ENCODE results near the gene ICE2.
A peak's percentile ranks its signal among the peaks of the same experiment; 100 is the strongest.

ICE2 gene, protein sequence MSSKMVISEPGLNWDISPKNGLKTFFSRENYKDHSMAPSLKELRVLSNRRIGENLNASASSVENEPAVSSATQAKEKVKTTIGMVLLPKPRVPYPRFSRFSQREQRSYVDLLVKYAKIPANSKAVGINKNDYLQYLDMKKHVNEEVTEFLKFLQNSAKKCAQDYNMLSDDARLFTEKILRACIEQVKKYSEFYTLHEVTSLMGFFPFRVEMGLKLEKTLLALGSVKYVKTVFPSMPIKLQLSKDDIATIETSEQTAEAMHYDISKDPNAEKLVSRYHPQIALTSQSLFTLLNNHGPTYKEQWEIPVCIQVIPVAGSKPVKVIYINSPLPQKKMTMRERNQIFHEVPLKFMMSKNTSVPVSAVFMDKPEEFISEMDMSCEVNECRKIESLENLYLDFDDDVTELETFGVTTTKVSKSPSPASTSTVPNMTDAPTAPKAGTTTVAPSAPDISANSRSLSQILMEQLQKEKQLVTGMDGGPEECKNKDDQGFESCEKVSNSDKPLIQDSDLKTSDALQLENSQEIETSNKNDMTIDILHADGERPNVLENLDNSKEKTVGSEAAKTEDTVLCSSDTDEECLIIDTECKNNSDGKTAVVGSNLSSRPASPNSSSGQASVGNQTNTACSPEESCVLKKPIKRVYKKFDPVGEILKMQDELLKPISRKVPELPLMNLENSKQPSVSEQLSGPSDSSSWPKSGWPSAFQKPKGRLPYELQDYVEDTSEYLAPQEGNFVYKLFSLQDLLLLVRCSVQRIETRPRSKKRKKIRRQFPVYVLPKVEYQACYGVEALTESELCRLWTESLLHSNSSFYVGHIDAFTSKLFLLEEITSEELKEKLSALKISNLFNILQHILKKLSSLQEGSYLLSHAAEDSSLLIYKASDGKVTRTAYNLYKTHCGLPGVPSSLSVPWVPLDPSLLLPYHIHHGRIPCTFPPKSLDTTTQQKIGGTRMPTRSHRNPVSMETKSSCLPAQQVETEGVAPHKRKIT

DNA sequence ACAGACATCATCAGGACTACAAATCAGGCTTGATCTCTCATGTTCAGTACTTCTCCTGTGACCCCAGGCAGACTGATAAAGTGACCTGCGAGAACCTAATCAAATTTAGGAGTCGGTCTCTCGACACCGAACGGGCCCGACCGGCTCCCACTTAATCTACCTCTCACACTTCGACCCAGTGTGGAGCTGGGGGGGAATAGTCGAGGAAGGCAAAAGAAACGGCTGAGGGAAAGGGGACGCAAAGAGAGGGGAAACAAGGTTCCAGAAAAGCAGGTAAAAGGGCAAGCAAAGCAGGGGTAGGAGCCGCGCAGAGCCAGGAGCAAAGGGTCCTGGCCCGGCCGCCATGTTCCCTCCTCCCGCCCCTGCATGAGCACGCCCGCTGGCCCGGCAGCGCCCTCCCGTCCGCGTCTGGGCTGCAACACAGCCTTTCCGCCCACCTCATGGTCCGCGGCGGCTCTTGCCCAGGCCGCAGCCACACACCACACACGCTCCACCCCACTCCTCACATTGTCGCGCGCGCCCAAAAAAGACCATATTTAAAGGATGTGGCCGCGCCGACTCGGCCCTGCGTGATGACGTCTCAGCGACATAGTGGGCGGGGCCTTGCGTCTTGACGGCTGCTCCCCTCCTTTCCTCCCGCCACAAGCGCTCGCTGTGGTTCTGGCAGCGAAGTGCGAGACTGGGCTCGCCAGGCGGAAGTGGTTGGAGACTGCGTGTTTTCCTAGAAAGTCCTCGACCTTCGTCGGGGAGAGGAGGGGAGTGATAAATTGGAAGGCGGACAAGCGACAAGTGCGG, at the start of gene ICE2:
TSS of gene ICE2 (minus strand) at position 577 of the 795 bp plus-strand sequence. CDS start 1,165 bp downstream, outside the sequence.
- peak; percentile 94 for DNase-seq (ENCODE audit: low spot score)

DNA sequence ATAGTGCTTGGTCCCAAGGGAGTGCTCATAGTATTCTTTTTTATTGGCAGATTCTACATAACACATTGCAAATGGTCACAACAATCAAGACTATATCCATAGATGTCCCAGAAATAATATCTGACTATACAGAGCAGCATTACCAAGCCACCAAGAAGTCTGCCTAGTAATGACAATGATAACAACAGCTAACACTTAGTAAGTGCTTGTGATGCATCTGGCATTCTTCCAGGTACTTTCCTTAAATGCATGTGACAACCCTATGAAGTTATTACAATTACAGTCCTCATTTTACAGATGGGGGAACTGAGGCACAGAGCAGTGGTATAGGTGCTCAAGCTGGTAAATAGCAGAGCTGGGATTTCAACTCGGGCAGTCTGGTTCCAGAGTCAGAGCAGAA, 49.6 kb upstream of the ICE2 start:
- DNase-seq (ENCODE audit: low spot score) = no peak

DNA sequence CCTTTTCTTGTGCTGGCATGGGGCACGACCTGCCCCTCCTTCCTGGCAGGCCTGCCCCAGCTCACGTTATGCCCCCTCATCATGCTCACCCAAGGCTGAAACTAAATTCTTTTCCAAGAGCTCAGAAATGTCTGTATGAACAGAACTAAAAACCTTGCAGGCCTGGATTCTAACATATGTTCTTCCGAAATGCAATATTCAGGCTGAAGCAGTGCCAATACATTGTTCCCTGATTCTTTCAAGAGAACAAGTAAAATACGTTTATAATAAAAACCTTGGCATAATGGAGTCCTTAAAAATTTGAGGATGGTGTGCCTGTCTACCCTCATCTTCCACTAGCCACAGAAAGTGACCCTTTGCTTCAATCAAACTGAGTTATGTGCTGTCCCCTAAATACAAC, 48.5 kb upstream of the ICE2 start:
- DNase-seq (ENCODE audit: low spot score) = no peak

DNA sequence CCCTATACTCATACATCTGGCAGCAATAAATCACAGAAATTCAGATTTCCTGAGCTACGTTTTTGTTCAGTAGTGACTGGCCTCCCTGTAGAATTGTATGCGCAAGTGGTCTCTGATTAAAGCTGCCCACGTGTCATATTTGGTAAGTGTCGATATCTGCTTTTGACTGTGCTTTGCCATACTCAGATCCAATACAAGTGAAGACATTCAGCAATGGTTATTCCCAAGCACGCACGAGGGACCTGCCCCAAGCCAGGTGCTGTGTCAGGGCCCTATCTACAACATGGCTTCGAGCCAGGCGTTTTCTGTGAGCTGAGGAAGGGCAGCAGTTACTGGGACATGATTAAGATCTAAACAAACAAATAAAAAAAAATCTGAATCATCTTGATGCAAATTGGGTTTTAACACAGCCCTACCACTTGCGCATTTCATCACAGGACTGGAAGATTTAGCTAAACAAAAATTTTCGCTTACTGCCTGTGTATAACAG, 47.2 kb upstream of the ICE2 start:
- no peak for DNase-seq (ENCODE audit: low spot score)

DNA sequence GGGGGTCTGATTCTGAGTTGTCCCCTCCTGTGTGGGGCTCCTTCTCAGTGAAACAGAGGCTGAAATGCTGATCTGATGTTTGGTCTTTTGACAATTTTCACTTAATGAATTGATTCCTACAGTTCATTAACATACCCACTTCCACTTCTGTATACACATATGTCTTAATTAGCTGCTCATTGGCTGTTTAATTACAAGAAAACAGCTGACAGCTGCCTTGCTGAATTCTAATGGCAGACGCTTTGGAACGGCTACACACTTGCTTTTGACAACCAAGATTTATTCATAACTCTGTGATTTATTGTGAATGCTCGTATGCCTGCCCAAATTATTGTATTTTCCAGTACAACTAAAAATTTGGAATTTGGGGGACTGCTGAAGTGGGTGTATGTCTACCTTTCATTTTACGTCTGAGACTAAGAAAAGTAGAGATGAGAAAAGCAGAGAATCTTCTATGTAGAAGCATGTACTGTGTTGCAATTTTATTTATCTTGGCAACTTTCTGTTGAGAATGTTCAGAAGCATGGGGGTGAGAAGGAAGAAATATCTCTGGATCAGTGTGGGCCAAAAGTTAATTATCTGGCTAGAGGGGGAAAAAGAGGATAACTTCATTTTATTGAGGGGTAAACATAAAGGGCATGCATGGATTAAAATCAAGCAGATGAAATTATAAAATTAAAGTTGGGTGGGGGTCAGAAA, 46.5 kb upstream of the ICE2 start:
- DNase-seq (ENCODE audit: low spot score) = no peak

DNA sequence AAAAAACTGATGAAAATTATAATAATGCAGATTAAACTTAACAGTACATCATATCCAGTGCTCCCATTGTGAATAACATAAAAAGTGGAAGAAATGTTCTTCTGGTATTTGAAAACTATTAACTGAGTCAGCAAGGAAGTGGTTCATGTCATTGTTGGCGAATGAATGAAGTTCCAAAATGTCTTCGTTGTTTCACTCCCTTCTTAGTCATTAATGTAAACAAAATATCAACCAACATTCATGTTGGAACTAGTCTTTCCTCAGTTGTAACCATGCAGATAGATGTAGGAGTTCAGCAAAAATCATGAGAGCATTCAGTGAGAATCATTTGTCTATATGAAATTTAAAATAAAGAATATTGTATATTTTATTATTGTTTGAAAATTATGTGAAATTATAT, 44.1 kb upstream of the ICE2 start:
- DNase-seq (ENCODE audit: low spot score) = no peak

DNA sequence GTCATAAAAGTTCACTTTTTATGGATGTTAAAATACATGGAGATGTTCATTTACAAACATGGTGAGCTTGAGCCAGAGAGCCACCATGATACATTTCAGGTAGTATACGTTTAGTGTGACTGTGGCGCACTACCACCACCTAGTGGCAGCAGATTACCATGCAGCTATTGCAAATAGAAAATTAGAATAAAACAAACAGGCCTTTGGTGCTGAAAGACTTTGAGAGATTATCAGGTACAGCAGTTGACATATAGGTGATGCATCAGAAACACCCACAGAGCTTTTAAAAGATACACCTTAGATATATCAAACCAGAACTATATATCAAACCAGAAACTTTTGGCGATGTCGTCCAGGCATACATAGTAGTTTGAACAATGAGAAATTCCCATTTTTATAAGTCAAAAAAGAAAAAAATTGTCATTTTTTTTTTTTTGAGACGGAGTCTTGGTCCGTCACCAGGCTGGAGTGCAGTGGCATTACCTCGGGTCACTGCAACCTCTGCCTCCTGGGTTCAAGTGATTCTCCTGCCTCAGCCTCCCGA, 42.0 kb upstream of the ICE2 start:
- DNase-seq (ENCODE audit: low spot score) = peak; percentile 52

DNA sequence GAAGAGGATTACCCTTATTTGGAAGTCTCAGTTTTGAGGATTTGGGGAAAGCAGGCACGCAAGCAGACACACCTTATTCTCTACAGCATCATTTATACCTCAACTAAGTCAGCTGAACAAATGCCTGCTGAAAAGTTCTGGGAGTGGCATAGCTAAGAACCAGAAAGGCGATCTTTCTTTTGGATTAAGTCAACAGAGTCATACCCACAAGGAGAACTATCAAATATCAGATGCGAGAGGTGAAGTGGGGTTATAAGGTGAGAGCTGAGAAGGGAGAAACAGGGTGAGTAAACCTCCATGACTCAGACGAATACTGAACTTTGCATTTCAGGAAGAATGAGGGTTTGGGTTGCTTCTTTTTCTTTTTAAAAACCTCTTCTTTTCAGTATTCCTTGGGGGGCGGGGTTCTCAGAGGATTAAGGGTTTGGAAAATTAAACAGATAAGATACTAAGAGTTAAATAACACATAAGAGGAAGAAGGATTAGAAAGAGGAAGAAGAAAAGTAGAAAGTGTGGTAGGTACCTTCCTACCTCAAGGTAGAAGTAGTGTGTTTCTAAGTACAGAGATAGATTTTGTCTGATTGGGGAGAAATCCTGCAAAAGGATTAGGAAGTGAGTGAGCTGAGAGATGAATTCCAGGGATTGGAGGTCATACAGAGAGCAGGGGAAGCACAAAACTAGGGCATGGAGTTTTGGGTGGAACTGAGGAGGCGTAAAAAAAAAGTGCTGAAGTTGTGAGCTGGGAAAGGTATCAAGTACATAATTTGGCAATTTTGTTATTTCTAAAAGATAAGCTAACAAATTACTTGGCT, 41.3 kb upstream of the ICE2 start:
- DNase-seq (ENCODE audit: low spot score) = no peak

DNA sequence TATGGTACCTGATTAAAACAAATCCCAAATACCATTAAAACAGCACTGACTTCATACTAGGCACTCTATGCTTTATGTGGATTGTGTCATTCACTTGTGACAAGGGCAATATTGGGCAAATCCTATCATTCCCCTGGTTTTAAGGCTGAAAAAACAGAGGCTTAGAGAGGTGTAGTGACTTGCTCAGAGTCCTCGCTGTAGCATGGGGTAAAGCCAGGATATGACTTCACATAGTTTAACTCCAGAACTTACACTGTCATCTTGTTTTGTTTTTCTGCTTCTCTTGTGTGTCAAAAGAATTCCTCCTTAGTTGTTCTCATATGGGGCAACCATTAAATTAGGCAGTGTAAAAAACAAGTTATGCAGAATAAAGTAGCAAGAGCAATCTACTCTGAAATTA, 40.3 kb upstream of the ICE2 start:
- no peak for DNase-seq (ENCODE audit: low spot score)

DNA sequence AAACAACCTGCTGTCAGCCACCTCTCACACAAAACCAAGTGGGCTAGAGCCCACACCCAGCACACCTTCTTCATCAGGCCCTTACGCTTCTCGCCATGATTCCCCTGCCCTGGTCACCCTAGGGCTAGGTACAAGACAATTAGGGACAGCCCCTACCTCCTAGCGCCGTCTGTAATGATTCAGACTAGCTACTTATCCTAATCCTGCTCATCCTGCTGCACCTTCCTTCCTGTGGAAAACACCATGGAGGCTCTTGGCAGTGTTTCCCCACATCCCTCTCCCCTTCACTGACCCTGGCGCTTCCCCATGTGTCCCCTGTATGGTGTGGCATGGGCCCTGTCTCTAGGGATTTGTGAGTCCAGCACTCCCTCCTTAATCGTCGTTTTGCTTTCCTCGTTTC, 39.6 kb upstream of the ICE2 start:
- no peak for DNase-seq (ENCODE audit: low spot score)

DNA sequence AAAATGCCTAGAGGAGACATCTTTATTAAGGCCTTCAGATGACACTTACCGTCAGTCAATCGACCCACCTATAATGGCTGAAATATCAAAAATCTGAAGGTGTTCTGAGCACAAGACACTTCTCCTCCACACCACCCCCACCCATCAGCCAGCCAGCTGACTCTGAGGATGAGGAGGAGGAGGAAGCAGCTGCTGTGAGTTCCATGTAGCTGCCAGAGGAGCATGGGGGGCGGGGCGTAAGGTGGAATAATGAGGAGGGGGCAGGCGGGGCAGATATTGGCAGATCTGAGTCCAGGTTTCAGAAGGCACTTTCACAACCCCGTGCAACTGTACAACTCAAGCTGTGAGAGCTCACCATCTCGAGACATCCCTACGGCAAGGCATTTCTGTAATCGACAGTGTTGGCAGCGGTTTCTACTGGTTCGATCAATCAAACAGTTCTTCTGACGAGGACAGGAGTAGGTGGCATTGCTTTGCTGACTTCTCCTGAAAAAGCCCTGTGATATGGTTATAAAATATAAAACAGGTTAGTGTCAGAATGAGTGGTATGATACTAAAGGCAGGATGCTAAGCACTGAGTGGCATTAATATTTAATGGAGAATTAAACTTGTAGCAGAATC, 35.4 kb upstream of the ICE2 start:
- DNase-seq (ENCODE audit: low spot score) = no peak

DNA sequence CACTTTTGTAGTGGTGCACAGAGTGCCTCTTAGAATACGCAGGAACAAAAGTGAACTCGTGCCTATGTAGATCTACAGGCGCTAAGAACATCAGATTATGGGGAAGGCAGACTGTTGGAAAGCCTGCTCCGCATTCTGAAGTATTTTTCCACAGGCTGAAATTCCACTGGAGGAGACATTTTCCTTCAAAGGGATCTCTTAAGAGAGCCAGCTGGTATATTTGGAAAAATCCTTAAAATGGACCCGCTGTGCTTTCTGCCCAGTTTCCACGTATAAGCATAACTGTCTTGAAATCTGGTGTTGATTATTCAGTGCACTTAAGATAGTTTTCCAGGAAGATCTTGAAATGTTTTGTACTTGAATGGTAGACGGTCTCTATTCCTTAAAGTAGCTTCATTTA, 34.7 kb upstream of the ICE2 start:
- no peak for DNase-seq (ENCODE audit: low spot score)

DNA sequence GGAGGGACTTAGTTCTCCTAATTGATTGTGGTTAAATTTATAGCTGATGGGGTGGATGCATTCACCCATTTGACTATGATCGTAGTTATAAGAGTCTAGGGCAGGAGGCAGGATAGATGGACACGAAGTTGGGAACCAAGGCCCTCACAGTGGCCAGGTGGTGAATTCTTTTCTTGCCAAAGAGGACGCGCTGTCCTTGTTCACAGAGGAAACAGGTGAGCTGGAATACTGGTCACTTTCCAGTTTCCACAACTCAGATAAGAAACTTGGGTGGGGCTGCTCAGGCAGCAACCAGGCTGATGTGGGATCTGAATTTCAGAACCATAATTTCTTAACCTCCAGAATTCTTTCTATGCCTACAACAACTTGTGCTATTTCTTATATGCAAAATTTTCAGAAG, 34.0 kb upstream of the ICE2 start:
- no peak for DNase-seq (ENCODE audit: low spot score)

DNA sequence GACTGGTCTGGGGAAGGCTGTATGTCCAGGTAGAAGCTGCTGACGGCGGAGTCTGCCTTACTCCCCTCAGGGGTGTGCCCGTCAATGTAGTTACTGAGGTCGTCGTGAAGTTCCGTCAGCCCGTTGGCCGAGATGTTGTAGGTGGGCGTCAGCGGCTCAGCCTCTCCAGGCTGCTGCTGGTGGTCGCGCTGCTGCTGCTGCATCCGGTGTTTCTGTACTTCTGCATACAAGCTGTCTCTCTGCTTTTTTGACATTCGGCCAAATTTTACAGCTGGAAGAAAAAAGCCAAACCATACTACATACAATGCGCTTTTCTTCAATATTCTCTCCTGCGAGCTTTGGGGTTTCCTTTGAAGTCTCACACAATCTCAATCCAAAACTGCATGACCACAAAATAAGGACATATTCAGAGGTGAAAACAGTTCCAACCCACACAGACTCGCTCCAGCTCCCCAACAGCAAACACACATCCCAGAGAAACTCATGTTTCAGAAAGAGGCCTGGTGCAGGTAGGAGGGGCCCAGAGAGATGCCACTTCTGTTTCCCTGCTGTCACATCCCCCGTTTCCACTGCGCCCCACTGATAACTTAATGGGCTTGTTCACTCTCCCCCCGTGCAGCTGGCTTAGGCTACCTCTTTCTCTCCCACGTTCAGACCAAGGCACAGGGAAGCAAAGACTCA, 32.5 kb upstream of the ICE2 start:
- DNase-seq (ENCODE audit: low spot score) = no peak

DNA sequence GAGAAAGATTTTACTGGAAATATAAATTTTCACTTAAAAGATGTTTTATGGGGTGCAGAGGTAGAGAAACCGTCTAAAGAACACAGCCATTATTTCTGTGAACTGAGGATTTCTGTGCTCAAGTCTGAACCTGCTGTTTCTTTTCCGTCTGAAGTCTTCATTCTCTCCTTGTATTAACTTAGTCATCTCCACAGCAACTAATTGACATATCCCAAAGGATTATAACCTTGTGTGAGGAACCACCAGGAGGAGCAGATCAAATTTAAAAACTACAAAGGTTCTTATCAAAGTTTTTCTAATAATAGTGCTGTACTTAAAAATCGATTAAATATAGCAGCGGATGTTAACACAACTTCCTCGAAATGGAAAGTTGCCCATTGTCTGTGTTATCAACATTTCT, 31.1 kb upstream of the ICE2 start:
- DNase-seq (ENCODE audit: low spot score) = no peak

DNA sequence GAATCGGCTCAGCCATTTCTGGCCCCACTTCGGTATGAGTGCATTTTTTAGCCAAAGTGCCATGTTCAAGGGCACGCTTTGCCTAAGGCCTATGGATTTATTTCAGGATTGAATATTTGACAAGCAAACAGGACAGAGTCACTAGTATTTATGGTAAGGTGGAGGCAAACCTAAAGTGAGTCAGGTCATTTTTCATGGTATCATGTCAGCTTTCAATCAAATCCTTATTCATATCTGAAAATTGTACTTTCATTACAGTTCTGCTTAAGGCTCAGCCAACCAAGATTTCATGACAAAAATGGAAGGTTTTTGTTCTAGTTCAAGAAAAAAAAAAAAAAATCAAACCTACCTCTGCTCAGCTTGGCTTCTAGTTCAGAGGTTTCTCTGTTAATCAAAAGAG, 30.5 kb upstream of the ICE2 start:
- no peak for DNase-seq (ENCODE audit: low spot score)

DNA sequence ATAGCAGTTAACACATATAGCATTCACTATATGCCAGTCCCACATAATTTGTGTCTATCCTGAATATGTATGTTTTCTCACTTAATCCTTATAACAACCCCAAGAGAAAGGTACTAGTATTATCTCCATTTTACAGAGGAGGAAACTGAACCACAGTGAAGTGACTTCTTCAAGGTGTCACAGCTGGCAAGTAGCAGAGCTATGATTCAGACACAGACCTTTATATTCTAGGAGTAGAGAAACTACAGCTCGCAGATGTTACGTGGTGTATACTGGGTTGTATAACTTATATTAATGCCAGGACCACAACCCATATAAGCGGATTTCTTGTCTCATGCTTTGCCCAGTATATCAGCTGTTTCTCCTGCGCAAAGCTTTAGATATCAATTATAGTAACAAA, 29.5 kb upstream of the ICE2 start:
- DNase-seq (ENCODE audit: low spot score) = no peak

DNA sequence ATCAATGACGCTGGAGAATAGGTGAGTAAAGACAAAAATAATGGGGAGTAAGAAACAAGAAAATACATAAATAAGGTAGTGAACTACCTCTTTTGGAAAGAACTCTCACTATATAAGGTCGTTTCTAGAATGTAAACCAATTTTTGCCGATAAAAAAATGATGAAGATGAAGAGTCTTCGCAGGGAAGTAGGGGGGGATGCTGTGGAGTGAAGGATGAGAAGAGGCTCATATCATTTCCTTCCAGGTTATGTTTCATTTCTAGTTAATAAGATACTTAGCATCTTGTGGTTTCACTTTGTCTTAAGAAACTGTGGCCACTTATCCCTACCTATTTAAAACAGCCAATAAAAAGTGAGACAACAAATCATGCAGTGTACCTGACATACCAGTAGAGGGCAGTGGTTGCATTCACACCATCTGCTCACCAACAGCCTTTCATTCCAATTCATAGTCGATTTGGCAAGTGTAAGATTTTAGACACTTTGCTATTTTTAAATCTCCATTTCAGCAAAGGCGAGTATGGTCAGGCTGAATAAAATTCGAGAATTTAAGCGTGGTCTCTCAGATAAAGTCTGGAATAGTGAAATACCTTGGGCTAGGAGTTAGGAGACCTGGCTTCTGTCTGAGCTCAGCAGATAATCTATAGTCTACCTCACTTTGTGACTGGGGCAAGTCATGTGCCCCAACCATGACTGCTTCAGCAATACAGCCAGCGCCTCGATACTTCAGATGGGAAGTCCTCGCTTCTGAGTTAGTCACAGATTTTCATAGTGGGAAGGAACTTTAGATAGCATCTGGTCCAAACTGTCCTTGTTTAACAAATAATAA, 28.9 kb upstream of the ICE2 start:
- peak; percentile 61 for DNase-seq (ENCODE audit: low spot score)
